HEK293 (cell line): ENCODE data around the gene CUTC.

Experiments used
- CTCF ChIA-PET: fragments of 350-600 bp; formaldehyde crosslinking; extraction: SDS; loops from one replicate; lab custom pipeline; 2021; ENCODE audit warnings: antibody characterized with exemption; lab: Yijun Ruan, JAX
- POLR2A ChIA-PET: fragments of 300-600 bp; formaldehyde crosslinking; extraction: SDS; loops from one replicate; lab custom pipeline; 2020; ENCODE audit warnings: antibody characterized with exemption, inconsistent platforms; lab: Yijun Ruan, JAX
- H3K27ac ChIP-seq: fragments of 200-500 bp; sonication (Bioruptor generic); 2 replicates; pipeline ENCODE4 v1.5.1; 2014; ENCODE audit warnings: low read depth, low read length, control low read depth, inconsistent platforms; ENCODE audit errors: extremely low read depth
- H3K36me3 ChIP-seq, 2 experiments: fragments of 200-500 bp in 1 of 2; sonication (Bioruptor generic) in 1 of 2; 1 replicate in 1 of 2; 2 replicates in 1 of 2; pipeline ENCODE4 v1.5.1; 2014 to 2017; ENCODE audit warnings: inconsistent platforms in 2 of 2, low read length in 2 of 2; ENCODE audit not compliant: control insufficient read depth in 2 of 2, insufficient read depth in 1 of 2
- H3K4me1 ChIP-seq: fragments of 200-500 bp; sonication (Bioruptor generic); 2 replicates; pipeline ENCODE4 v1.5.1; 2014; ENCODE audit warnings: mild to moderate bottlenecking, low read length, inconsistent platforms; ENCODE audit not compliant: control insufficient read depth, insufficient read depth
- H3K4me3 ChIP-seq: 2 replicates; pipeline ENCODE4 v1.5.1; 2011; ENCODE audit warnings: low read depth, mild to moderate bottlenecking, control low read depth, low read length, moderate library complexity
- H3K9me3 ChIP-seq: fragments of 200-500 bp; sonication (Bioruptor generic); 2 replicates; pipeline ENCODE4 v1.5.1; 2014; ENCODE audit warnings: low read depth, low read length, inconsistent platforms; ENCODE audit not compliant: control insufficient read depth, insufficient read depth
- BCL11A ChIP-seq: fragments of 450-650 bp; formaldehyde crosslinking; IDR thresholded peaks from 2 replicates; pipeline ENCODE4 v1.5.1; 2016; ENCODE audit warnings: low read depth, missing biosample characterization, missing genetic modification characterization
- PRDM1 ChIP-seq: fragments of 450-650 bp; formaldehyde crosslinking; IDR thresholded peaks from 2 replicates; pipeline ENCODE4; 2016; ENCODE audit warnings: missing biosample characterization, missing genetic modification characterization
- PRDM10 ChIP-seq: fragments of 450-650 bp; formaldehyde crosslinking; IDR thresholded peaks from 2 replicates; pipeline ENCODE4 v1.5.1; 2016; ENCODE audit warnings: missing biosample characterization, missing genetic modification characterization
- ZFP41 ChIP-seq: fragments of 450-650 bp; formaldehyde crosslinking; IDR thresholded peaks from 2 replicates; pipeline ENCODE4 v1.5.1; 2016; ENCODE audit warnings: missing biosample characterization, missing genetic modification characterization, borderline replicate concordance
- ZNF157 ChIP-seq: fragments of 450-650 bp; formaldehyde crosslinking; IDR thresholded peaks from 2 replicates; pipeline ENCODE4 v1.5.1; 2016; ENCODE audit warnings: missing biosample characterization, missing genetic modification characterization
- ZNF169 ChIP-seq: fragments of 450-650 bp; formaldehyde crosslinking; IDR thresholded peaks from 2 replicates; pipeline ENCODE4 v1.5.1; 2016; ENCODE audit warnings: missing biosample characterization, missing genetic modification characterization
- ZNF248 ChIP-seq: fragments of 450-650 bp; formaldehyde crosslinking; IDR thresholded peaks from 2 replicates; pipeline ENCODE4 v1.5.1; 2017; ENCODE audit warnings: missing biosample characterization, missing genetic modification characterization
- ZNF37A ChIP-seq: fragments of 450-650 bp; IDR thresholded peaks from 2 replicates; pipeline ENCODE4 v1.5.1; 2018; ENCODE audit warnings: missing biosample characterization, missing genetic modification characterization
- ZNF585B ChIP-seq: fragments of 450-650 bp; formaldehyde crosslinking; IDR thresholded peaks from 2 replicates; pipeline ENCODE4 v1.5.1; 2016; ENCODE audit warnings: missing biosample characterization, missing genetic modification characterization
- ZNF621 ChIP-seq: fragments of 450-650 bp; formaldehyde crosslinking; IDR thresholded peaks from 2 replicates; pipeline ENCODE4 v1.5.1; 2017; ENCODE audit warnings: missing biosample characterization, missing genetic modification characterization
- ZNF623 ChIP-seq: fragments of 450-650 bp; formaldehyde crosslinking; IDR thresholded peaks from 2 replicates; pipeline ENCODE4 v1.5.1; 2016; ENCODE audit warnings: missing biosample characterization, missing genetic modification characterization
- ZNF626 ChIP-seq: fragments of 450-650 bp; sonication (Bioruptor Pico); formaldehyde crosslinking; IDR thresholded peaks from 2 replicates; pipeline ENCODE4 v1.5.1; 2018; ENCODE audit warnings: missing biosample characterization, missing genetic modification characterization, inconsistent platforms
- ZNF629 ChIP-seq: fragments of 450-650 bp; formaldehyde crosslinking; IDR thresholded peaks from 2 replicates; pipeline ENCODE4 v1.5.1; 2017; ENCODE audit warnings: missing biosample characterization, missing genetic modification characterization
- ZNF664 ChIP-seq: fragments of 450-650 bp; formaldehyde crosslinking; IDR thresholded peaks from 2 replicates; pipeline ENCODE4 v1.5.1; 2016; ENCODE audit warnings: missing biosample characterization, missing genetic modification characterization
- ZNF677 ChIP-seq: fragments of 450-650 bp; IDR thresholded peaks from 2 replicates; pipeline ENCODE4 v1.5.0; 2018; ENCODE audit warnings: missing biosample characterization, mild to moderate bottlenecking, missing genetic modification characterization, moderate library complexity
- ZXDB ChIP-seq: fragments of 450-650 bp; formaldehyde crosslinking; IDR thresholded peaks from 2 replicates; pipeline ENCODE4 v1.5.1; 2016; ENCODE audit warnings: missing biosample characterization, missing genetic modification characterization
- TF ChIP-seq, protein P1 (sequence below): fragments of 450-650 bp; IDR thresholded peaks from 2 replicates; pipeline ENCODE4 v1.5.1; 2018; ENCODE audit warnings: missing biosample characterization, mild to moderate bottlenecking, missing genetic modification characterization

The CUTC gene

GRCh38 chr10:99767901-99768300 lies 35.9 kb downstream of the CUTC start:
- Histone ChIP-seq H3K4me1 (no peaks in the 10 kb centered on the region), H3K36me3 (no peaks in the 10 kb centered on the region), H3K27ac (no peak overlapping the region), H3K4me3 (no peak overlapping the region), H3K9me3 (no peaks in the 10 kb centered on the region)
- CTCF ChIA-PET = interaction anchor here (0.6 to 1.6 kb wide), 3 partner anchors 20 to 278 kb away, joined by 3 to 5 read pairs (median 4); no protein-coding TSS in a partner anchor
- no peak for TF ChIP-seq ZNF677 (tag by site-specific recombination)
- TF ChIP-seq PRDM1 (tag by site-specific recombination) = no peak
- no peak for TF ChIP-seq ZNF621
- no peak for TF ChIP-seq BCL11A (tag by site-specific recombination)
- TF ChIP-seq ZXDB = no peak
- TF ChIP-seq ZNF629 (tag by site-specific recombination) = no peak
- POLR2A ChIA-PET = interaction anchor here (0.6 kb wide), 1 partner anchor 272 kb away, joined by 5 read pairs; no protein-coding TSS in a partner anchor

GRCh38 chr10:99768556-99768955 lies 36.5 kb downstream of the CUTC start:
- Histone ChIP-seq H3K4me3 (no peak overlapping the region), H3K9me3 (no peaks in the 10 kb centered on the region), H3K36me3 (no peaks in the 10 kb centered on the region), H3K27ac (no peak overlapping the region), H3K4me1 (no peaks in the 10 kb centered on the region)
- CTCF ChIA-PET = interaction anchor here (1.0 to 1.6 kb wide), 2 partner anchors 20 to 278 kb away, joined by 3 to 5 read pairs; no protein-coding TSS in a partner anchor
- TF ChIP-seq PRDM10 (tag by site-specific recombination) (no peak), ZNF169 (tag by site-specific recombination) (no peak), ZNF157 (no peak), ZNF623 (tag by site-specific recombination) (no peak)
- TF ChIP-seq, protein P1, sequence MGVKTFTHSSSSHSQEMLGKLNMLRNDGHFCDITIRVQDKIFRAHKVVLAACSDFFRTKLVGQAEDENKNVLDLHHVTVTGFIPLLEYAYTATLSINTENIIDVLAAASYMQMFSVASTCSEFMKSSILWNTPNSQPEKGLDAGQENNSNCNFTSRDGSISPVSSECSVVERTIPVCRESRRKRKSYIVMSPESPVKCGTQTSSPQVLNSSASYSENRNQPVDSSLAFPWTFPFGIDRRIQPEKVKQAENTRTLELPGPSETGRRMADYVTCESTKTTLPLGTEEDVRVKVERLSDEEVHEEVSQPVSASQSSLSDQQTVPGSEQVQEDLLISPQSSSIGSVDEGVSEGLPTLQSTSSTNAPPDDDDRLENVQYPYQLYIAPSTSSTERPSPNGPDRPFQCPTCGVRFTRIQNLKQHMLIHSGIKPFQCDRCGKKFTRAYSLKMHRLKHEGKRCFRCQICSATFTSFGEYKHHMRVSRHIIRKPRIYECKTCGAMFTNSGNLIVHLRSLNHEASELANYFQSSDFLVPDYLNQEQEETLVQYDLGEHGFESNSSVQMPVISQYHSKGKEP = no peak
- POLR2A ChIA-PET = no interaction called here

- no peak for TF ChIP-seq ZNF585B (tag by site-specific recombination)
- TF ChIP-seq ZNF37A (tag by site-specific recombination) = no peak
- no peak for TF ChIP-seq ZFP41 (tag by site-specific recombination)
- TF ChIP-seq ZNF664 (tag by site-specific recombination) = no peak
- no peak for TF ChIP-seq ZNF248
- TF ChIP-seq ZNF626 (tag by site-specific recombination) = no peak
- ChIA-PET POLR2A (no interaction called here), CTCF (interaction anchor here (0.6 to 1.6 kb wide), 2 partner anchors 276 to 1106 kb away, joined by 3 to 5 read pairs; no protein-coding TSS in a partner anchor)
- H3K9me3 ChIP-seq = no peaks in the 10 kb centered on the region
- H3K27ac ChIP-seq = no peak overlapping the region
- no peaks in the 10 kb centered on the region for H3K36me3 ChIP-seq
- H3K4me1 ChIP-seq = no peaks in the 10 kb centered on the region
- H3K4me3 ChIP-seq = no peak overlapping the region
These were observed 37.7 kb downstream of the CUTC start for GRCh38 chr10:99769706-99770105.
